Type B pancreatic cell (in vitro differentiated cells): Measurements from ENCODE around the gene PACRG. TPM values are rescaled to one million over a fixed set of nuclear protein-coding genes. Genes with fewer than 3 reads are reported as not detected.
A peak's percentile ranks its signal among the peaks of the same experiment; 100 is the strongest.

Source experiments
- DNase-seq: peaks from one replicate; pipeline ENCODE4 v3.0.0; 2021; ENCODE audit warnings: mixed read lengths; ENCODE audit not compliant: unreplicated experiment; ENCODE audit errors: extremely low spot score
- H3K27ac Mint-ChIP-seq: 2 replicates; pipeline ENCODE4 v1.8.0; 2021; ENCODE audit warnings: mild to moderate bottlenecking, mixed read lengths
- H3K27me3 Mint-ChIP-seq: 2 replicates; pipeline ENCODE4 v1.8.0; 2021; ENCODE audit warnings: mixed read lengths
- H3K36me3 Mint-ChIP-seq: 2 replicates; pipeline ENCODE4 v1.8.0; 2021; ENCODE audit warnings: mixed read lengths
- H3K4me1 Mint-ChIP-seq: one replicate; pipeline ENCODE4 v1.8.0; 2021; ENCODE audit warnings: mixed read lengths; ENCODE audit not compliant: unreplicated experiment
- H3K4me3 Mint-ChIP-seq: 2 replicates; pipeline ENCODE4 v1.8.0; 2021; ENCODE audit warnings: mild to moderate bottlenecking, mixed read lengths
- H3K9me3 Mint-ChIP-seq: 2 replicates; pipeline ENCODE4 v1.8.0; 2021; ENCODE audit warnings: mixed read lengths
- CTCF ChIP-seq: fragments of 200-600 bp; sonication (generic); conservative IDR thresholded peaks from 2 replicates; pipeline ENCODE4 v1.5.0; 2021; ENCODE audit warnings: antibody characterized with exemption, mild to moderate bottlenecking
- total RNA-seq: library from RNA; stranded (reverse); gene quantifications from 2 replicates; pipeline ENCODE4 v1.2.1, GENCODE V29; 2021; ENCODE audit warnings: low replicate concordance

The PACRG gene
- total RNA-seq, 1 donor from 2014 or later = 5.6 TPM

- Mint-ChIP-seq H3K4me3 (peak overlapping the region; percentile 82), H3K36me3 (no peaks in the 10 kb centered on the region), H3K27ac (peak overlapping the region; percentile 85), H3K4me1 (peaks cover 19% of the 10 kb centered on the region), H3K27me3 (no peaks in the 10 kb centered on the region), H3K9me3 (no peaks in the 10 kb centered on the region)
- peak; percentile 75 for TF ChIP-seq CTCF
- DNase-seq = no peak
Observed at GRCh38 chr6:162856885-162857284, 129.1 kb downstream of the PACRG start.

GRCh38 chr6:162857326-162857725, 129.6 kb downstream of the PACRG start:
- TF ChIP-seq CTCF = no peak
- H3K9me3 Mint-ChIP-seq = no peaks in the 10 kb centered on the region
- H3K4me3 Mint-ChIP-seq = peak overlapping the region; percentile 82
- no peaks in the 10 kb centered on the region for H3K27me3 Mint-ChIP-seq
- no peaks in the 10 kb centered on the region for H3K36me3 Mint-ChIP-seq
- peak overlapping the region; percentile 85 for H3K27ac Mint-ChIP-seq
- peaks cover 19% of the 10 kb centered on the region for H3K4me1 Mint-ChIP-seq
- DNase-seq = no peak

DNA sequence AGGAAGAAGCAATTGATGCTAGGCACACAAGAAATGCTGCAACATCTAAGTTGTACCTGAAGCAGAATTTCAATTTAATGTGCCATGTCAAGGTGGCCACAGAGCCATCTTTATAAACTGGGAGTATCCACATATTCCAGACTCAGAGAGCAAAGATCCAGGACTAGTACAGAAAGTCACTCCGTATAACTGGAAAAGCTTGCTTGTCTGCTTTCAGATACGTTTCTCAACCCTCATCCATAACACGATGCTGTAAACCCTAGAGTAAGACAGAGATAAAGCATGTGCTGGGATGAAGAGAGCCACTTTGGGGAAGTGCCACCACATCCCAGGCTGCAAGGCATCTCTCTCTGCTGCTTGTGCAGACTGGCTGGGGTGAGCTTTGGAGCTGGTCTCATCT, 134.7 kb downstream of the PACRG start:
- TF ChIP-seq CTCF = no peak
- H3K27me3 Mint-ChIP-seq = no peaks in the 10 kb centered on the region
- no peak overlapping the region for H3K27ac Mint-ChIP-seq
- no peaks in the 10 kb centered on the region for H3K9me3 Mint-ChIP-seq
- H3K36me3 Mint-ChIP-seq = no peaks in the 10 kb centered on the region
- H3K4me1 Mint-ChIP-seq = no peaks in the 10 kb centered on the region
- H3K4me3 Mint-ChIP-seq = no peak overlapping the region
- DNase-seq = no peak

- H3K27me3 Mint-ChIP-seq = no peaks in the 10 kb centered on the region
- H3K4me1 Mint-ChIP-seq = no peaks in the 10 kb centered on the region
- no peak overlapping the region for H3K4me3 Mint-ChIP-seq
- no peaks in the 10 kb centered on the region for H3K36me3 Mint-ChIP-seq
- no peak overlapping the region for H3K27ac Mint-ChIP-seq
- no peak for TF ChIP-seq CTCF
- H3K9me3 Mint-ChIP-seq = no peaks in the 10 kb centered on the region
- no peak for DNase-seq
Observed at GRCh38 chr6:162862941-162863340, 135.2 kb downstream of the PACRG start.

DNA sequence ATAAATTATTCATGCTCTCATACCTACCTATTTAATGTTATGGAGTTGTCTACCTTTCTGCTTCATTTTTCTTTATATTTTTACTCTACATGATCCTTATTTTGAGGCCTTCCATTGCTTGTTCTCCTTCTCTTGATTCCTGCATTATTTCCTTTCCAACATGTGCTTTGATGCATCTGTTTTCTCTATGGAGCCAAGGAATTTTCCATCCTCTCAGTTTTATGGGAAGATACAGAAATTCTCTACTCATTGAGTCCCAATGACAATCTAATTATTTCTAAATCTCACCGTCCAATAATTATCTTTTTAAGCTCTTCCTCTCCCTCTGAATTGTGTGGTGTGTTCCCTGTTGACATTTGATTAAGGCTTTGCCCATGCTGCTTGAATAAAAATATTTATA, 136.0 kb downstream of the PACRG start:
- no peak for DNase-seq
- H3K27ac Mint-ChIP-seq = no peak overlapping the region
- no peaks in the 10 kb centered on the region for H3K4me1 Mint-ChIP-seq
- no peak for TF ChIP-seq CTCF
- no peaks in the 10 kb centered on the region for H3K9me3 Mint-ChIP-seq
- H3K4me3 Mint-ChIP-seq = no peak overlapping the region
- no peaks in the 10 kb centered on the region for H3K36me3 Mint-ChIP-seq
- no peaks in the 10 kb centered on the region for H3K27me3 Mint-ChIP-seq

DNA sequence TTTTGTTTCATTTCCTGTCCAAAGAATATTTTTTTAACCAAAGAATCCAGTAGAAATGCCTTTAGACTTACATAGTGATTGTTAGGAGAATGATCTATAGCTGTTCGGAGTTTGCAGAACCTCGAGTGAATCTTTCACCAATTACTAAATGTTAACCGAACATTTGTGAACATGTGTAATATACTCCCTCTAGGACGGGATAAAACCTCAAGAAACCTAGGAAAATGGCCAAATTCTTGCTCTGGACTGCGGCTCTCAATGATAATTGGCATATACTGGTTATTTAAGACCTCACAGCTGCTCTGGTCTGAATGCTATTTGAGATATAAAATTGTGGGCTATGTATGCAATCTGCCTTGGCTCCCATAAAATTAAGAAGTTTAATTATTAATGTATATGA, 137.1 kb downstream of the PACRG start:
- DNase-seq = no peak
- Mint-ChIP-seq H3K4me3 (no peak overlapping the region), H3K27ac (no peak overlapping the region), H3K27me3 (no peaks in the 10 kb centered on the region), H3K36me3 (no peaks in the 10 kb centered on the region), H3K4me1 (no peaks in the 10 kb centered on the region), H3K9me3 (no peaks in the 10 kb centered on the region)
- no peak for TF ChIP-seq CTCF
